Stimulated activated CD4-positive, alpha-beta T cell treated with anti-CD3 and anti-CD28 coated beads, Interleukin-4, amount 100 ng/mL, for 4 hours (primary cell): ENCODE measurements around the gene DNAJC9.

Source experiments
- DNase-seq, 2 experiments: peaks; one replicate each; pipeline ENCODE4 v3.0.0-alpha.2; 2020

DNAJC9 gene

GRCh38 chr10:73238990-73239566 lies 8.0 kb downstream of the DNAJC9 start:
- no peak for DNase-seq

DNA sequence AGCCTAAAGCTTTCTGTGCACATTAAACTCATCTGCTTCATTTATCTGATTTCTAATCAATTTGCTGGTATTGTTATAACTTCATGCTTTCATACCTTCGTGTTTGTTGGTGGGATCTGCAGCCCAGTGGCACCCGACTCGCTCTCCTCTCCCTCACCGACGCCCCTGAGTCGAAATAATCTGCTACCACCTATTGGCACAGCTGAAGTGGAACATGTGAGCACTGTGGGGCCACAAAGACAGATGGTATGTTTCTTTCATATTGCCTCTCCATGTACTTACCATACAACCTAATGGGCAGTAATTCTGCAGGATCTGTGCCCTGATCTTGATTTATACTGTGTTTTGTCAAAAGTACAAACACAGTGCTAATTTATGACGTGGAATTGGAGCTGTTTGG lies 12.4 kb downstream of the DNAJC9 start:
- no peak for DNase-seq

- no peak for DNase-seq
These were observed 13.2 kb downstream of the DNAJC9 start for GRCh38 chr10:73233883-73234282.

GRCh38 chr10:73232887-73233286 lies 14.2 kb downstream of the DNAJC9 start:
- no peak for DNase-seq

DNA sequence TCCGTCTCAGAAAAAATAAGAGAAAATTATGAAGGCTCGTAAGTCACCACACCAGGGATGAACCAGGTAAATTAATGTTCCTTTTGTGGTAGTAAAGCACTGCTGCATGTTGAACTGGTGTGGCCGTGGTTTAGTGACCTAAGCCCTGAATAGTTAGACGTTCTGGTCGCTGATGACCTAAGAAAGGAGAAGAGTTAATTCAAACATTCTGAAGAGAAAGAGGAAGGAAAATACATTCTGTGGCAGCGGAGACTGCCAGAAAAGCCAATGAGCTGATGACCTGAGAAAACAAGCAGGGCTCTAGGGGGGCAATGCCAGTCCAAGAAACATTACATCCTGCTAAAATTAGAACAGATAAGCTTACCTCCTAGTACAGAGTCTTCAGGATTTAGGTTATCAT lies 17.5 kb downstream of the DNAJC9 start:
- DNase-seq = no peak

DNA sequence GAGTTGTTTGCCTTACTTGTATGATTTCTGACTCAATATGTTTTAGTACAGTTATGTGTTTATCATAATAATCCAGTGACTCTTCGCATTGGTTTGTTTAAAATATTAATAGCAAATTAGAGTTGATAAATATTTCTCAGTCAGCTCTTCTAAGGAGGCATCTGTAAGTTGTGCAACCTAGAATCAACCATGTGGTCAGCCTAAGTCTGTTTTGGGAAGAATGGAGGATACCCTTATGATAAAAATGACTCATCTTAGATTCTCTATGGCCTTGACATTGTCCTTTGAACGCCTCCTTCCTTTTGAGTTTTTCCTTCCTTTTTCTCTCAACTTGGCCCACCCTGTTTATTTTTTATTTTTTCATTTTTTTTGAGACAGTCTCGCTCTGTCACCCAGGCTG lies 18.8 kb downstream of the DNAJC9 start:
- no peak for DNase-seq

DNA sequence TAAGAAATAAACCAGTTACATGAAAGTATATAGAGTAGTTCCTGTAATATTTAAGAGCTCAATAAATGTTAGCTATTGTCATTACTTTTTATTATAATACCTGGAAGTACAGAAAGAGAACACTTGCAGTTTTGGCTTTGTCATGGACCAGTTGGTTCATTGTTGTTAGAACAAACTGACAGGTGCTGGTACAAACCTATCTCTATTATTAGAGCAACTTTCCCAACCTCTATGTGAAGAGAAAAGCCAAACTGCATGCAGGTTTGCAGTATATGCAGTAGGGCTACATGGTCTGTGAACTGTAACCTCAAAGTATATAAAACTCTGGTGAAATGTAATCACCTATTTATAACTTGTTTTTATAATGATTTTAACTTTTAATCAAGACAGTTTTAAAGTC lies 20.4 kb downstream of the DNAJC9 start:
- no peak for DNase-seq

DNA sequence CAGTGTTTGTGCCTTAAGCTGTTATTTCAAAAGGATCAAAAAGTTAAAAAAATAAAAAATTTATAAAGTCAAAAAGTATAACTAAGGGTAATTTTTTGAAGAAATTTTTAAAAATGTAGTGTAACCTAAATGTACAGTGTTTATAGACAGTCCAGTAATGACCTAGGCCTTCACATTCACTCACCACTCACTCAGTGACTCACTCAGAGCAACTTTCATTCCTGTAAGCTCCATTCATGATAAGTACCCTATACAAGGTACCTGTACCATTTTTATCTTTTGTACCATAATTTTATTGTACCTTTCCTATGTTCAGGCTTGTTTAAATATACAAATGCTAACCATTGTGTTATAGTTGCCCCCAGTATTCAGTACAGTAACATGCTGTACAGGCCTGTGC lies 21.5 kb downstream of the DNAJC9 start:
- DNase-seq = no peak

DNA sequence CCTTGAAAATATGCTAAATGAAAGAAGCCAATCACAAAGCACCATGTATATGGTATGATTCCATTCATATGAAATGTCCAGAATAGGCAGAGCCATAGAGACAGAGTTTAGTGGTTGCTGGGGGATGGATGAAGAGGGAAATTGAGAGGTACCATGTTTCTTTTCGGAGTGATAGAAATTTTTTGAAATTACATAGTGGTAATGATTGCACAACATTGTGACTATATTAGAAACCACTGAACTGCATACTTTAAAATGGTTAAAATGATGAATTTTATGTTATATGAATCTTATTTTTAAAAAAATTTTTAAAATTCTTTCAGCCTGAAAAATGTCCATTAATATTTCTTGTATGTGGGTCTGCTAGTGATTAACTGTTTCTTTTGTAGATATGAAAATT lies 26.1 kb downstream of the DNAJC9 start:
- DNase-seq = no peak

GRCh38 chr10:73219384-73219783 lies 27.7 kb downstream of the DNAJC9 start:
- no peak for DNase-seq

DNA sequence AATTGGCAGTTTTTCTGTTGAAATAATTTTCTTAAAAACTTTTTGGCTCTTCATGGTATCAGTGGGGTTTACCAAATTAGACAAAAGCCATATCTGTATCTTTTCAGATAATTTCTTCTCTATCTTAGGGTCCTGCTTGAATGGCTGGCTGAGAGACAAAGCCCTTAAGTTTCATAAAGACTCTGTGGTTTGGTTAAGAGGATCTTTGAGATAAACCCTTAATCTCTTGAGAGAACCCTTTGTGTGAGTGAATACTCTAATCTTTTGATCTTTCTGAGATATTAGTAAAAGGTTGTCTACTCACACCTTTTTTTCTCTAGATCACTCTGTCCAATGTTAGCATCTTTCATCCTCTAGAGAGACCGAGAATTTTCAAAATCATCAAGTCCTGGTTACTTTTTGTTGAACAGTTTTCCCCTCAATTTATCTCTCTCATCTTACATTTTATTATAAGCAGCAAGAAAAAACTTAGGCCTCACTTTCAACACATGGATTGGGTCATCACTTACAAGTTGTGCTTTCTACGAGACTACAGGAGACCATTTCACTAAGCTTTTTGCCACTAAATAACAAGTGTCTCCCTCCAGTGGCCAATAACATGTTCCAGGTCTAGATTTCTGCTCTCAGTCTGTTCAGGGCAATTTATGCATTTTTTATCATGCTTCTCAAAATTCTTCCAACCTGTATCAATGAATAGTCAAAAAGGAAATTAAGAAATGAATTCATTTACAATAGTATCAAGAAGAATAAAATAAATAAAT lies 28.4 kb downstream of the DNAJC9 start:
- DNase-seq = no peak

- DNase-seq = no peak
These were observed 29.4 kb downstream of the DNAJC9 start for GRCh38 chr10:73217628-73218027.

DNA sequence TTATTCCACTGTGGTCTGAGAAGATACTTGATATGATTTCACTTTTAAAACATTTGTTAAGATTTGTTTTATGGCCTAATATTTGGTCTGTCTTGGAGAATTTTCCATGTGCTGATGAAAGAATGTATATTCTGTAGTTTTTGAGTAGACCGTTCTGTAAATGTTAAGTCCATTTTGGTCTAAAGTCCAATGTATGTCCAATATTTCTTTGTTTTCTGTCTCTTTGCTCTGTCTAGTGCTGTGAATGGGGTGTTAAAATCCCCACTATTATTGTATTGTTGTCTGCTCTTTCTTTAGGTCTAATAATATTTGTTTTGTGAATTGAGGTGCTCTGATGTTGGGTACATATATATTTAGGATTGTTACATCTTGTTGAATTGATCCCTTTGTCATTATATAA lies 31.3 kb downstream of the DNAJC9 start:
- no peak for DNase-seq

- no peak for DNase-seq
These were observed 35.8 kb downstream of the DNAJC9 start for GRCh38 chr10:73211106-73211811.

GRCh38 chr10:73210395-73211105 lies 36.5 kb downstream of the DNAJC9 start:
- DNase-seq = no peak

DNA sequence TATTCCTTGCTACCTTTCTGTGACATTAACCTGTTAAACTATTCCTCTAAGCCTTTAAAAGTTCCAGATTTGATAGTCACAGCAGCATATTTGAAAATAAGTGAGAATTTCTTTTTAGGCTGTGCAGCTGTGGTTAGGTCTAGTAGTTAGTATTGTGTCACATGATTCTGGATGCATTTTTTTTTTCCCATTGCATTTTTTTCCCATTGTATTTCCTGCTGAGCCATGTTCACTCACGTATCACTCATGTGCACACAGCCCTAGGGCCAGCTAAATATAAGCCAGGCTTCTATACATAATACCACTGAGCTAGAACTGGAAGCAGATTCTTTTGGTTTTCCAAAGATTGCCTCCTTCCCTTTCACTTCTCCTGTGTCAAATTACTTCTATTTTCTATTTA lies 37.4 kb downstream of the DNAJC9 start:
- no peak for DNase-seq

DNA sequence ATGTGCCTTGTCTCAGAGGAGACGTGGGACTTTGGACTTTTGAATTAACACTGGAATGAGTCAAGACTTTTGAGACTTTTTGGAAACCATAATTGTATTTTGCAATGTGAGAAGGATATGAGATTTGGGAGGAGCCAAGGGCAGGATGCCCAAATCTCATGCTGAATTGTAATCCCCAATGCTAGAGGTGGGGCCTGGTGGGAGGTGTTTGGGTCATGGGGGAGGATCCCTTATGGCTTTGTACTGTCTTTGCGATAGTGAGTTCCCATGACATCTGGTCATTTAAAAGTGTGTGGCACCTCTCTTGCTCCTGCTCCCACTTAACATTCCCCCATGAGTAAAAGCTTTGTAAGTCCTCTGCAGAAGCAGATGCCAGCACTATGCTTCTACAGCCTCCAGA lies 39.2 kb downstream of the DNAJC9 start:
- DNase-seq = no peak

GRCh38 chr10:73206385-73206784 lies 40.7 kb downstream of the DNAJC9 start:
- DNase-seq = no peak

GRCh38 chr10:73205890-73206289 lies 41.2 kb downstream of the DNAJC9 start:
- no peak for DNase-seq

DNA sequence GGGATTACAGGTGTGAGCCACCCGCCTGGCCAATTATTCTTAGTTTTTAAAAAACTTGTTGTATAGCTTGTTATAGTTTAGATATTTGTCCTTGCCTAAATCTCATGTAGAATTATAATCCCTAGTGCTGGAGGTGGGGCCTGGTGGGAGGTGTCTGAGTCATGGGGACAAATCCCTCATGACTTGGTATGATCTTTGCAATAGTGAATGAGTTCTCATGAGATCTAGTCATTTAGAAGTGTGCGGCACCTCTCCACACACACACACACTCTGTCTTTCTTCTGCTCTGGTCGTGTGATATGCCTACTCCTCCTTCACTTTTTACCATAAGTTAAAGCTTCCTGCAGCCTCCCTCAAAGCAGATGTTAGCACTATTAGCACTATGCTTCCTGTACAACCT lies 42.0 kb downstream of the DNAJC9 start:
- DNase-seq = no peak
